Mesodermal cell (in vitro differentiated cells): ENCODE data around the gene MRM2.
A peak's percentile ranks its signal among the peaks of the same experiment; 100 is the strongest.

Experiments
- H3K27ac ChIP-seq: 2 replicates; pipeline ENCODE4 v1.7.0; 2013; ENCODE audit warnings: mild to moderate bottlenecking, low read depth, low read length, moderate library complexity; ENCODE audit not compliant: severe bottlenecking
- H3K36me3 ChIP-seq: 2 replicates; pipeline ENCODE4 v1.7.1; 2013; ENCODE audit warnings: mild to moderate bottlenecking, low read length, moderate library complexity; ENCODE audit not compliant: control insufficient read depth, insufficient read depth
- H3K4me1 ChIP-seq: one replicate; pipeline ENCODE4 v1.7.1; 2013; ENCODE audit warnings: mild to moderate bottlenecking, low read length; ENCODE audit not compliant: insufficient read depth, control insufficient read depth, poor library complexity, severe bottlenecking
- H3K4me3 ChIP-seq: 2 replicates; pipeline ENCODE4 v1.7.0; 2013; ENCODE audit warnings: low read length, control low read depth, mild to moderate bottlenecking; ENCODE audit not compliant: insufficient read depth, poor library complexity, severe bottlenecking; ENCODE audit errors: extremely low read depth
- H3K9me3 ChIP-seq: 2 replicates; pipeline ENCODE4 v1.7.1; 2013; ENCODE audit warnings: mild to moderate bottlenecking, low read length, moderate library complexity; ENCODE audit not compliant: control insufficient read depth
- WGBS, 2 experiments: methylation state at CpG; one replicate each; pipeline ENCODE4 v1.1.5; 2013; ENCODE audit warnings: missing lambda C conversion rate in 2 of 2; ENCODE audit not compliant: insufficient coverage in 2 of 2; 5-methylcytosine and 5-hydroxymethylcytosine counted together

MRM2 gene

GRCh38 chr7:2247141-2247995 lies 5.4 kb upstream of the MRM2 start:
- 86% methylated on average over 28 to 32 of the region's 36 CpGs for whole genome bisulfite sequencing, 2 experiments
- Histone ChIP-seq H3K9me3 (no peaks in the 10 kb centered on the region), H3K36me3 (peaks cover 12% of the 10 kb centered on the region), H3K27ac (no peak overlapping the region), H3K4me1 (peaks cover 20% of the 10 kb centered on the region), H3K4me3 (no peak overlapping the region)

- 87 to 93% methylated on average over 19 to 21 of the region's 22 CpGs for WGBS, 2 experiments
- H3K9me3 ChIP-seq: no peaks in the 10 kb centered on the region
- H3K4me1 ChIP-seq: peaks cover 20% of the 10 kb centered on the region
- no peak overlapping the region for H3K27ac ChIP-seq
- H3K4me3 ChIP-seq: no peak overlapping the region
- H3K36me3 ChIP-seq: peaks cover 7% of the 10 kb centered on the region
Observed at GRCh38 chr7:2245883-2246675, 4.1 kb upstream of the MRM2 start.

GRCh38 chr7:2244404-2244995 lies 2.5 kb upstream of the MRM2 start:
- Histone ChIP-seq H3K4me1 (peaks cover 21% of the 10 kb centered on the region), H3K36me3 (peaks cover 17% of the 10 kb centered on the region), H3K9me3 (no peaks in the 10 kb centered on the region), H3K27ac (no peak overlapping the region), H3K4me3 (no peak overlapping the region)
- 93 to 95% methylated on average over 20 to 22 of the region's 25 CpGs for WGBS, 2 experiments

GRCh38 chr7:2243458-2243857 lies 1.5 kb upstream of the MRM2 start:
- H3K27ac ChIP-seq: no peak overlapping the region
- peaks cover 26% of the 10 kb centered on the region for H3K36me3 ChIP-seq
- no peaks in the 10 kb centered on the region for H3K9me3 ChIP-seq
- H3K4me3 ChIP-seq: no peak overlapping the region
- H3K4me1 ChIP-seq: peaks cover 10% of the 10 kb centered on the region
- WGBS, 2 experiments: 90 to 98% methylated on average over 6 to 9 of the region's 12 CpGs

GRCh38 chr7:2242541-2243429 lies 780 bp upstream of the MRM2 start:
- Histone ChIP-seq H3K4me3 (peak overlapping the region; percentile 96), H3K36me3 (peaks cover 29% of the 10 kb centered on the region), H3K27ac (peak overlapping the region; percentile 49), H3K9me3 (no peaks in the 10 kb centered on the region), H3K4me1 (peaks cover 9% of the 10 kb centered on the region)
- WGBS, 2 experiments: 7 to 20% methylated on average over 15 to 18 of the region's 21 CpGs

- 94 to 100% methylated on average over 16 to 17 of the region's 17 CpGs for WGBS, 2 experiments
- peaks cover 19% of the 10 kb centered on the region for H3K4me1 ChIP-seq
- H3K4me3 ChIP-seq: no peak overlapping the region
- H3K9me3 ChIP-seq: no peaks in the 10 kb centered on the region
- H3K36me3 ChIP-seq: peaks cover 64% of the 10 kb centered on the region
- no peak overlapping the region for H3K27ac ChIP-seq
Observed at GRCh38 chr7:2239242-2239641, 2.8 kb downstream of the MRM2 start.

- Histone ChIP-seq H3K36me3 (peaks cover 69% of the 10 kb centered on the region), H3K27ac (no peak overlapping the region), H3K9me3 (no peaks in the 10 kb centered on the region), H3K4me1 (peaks cover 17% of the 10 kb centered on the region), H3K4me3 (no peak overlapping the region)
- WGBS, 2 experiments: 89 to 91% methylated on average over 10 to 11 of the region's 12 CpGs
Observed at GRCh38 chr7:2237109-2237602, 4.8 kb downstream of the MRM2 start.

GRCh38 chr7:2233926-2234325 lies 8.1 kb downstream of the MRM2 start:
- H3K9me3 ChIP-seq: no peaks in the 10 kb centered on the region
- WGBS, 2 experiments: 83% methylated on average over 1 of the region's 3 CpGs; no CpG with 5 or more reads in 1 of the 2 experiments
- H3K27ac ChIP-seq: no peak overlapping the region
- peaks cover 72% of the 10 kb centered on the region for H3K36me3 ChIP-seq
- H3K4me1 ChIP-seq: peaks cover 14% of the 10 kb centered on the region
- no peak overlapping the region for H3K4me3 ChIP-seq

GRCh38 chr7:2232766-2233520 lies 9.1 kb downstream of the MRM2 start, which contains the start of gene MAD1L1:
TSS of gene MAD1L1 (minus strand) at chr7:2232945. CDS start at chr7:2230133, 2,812 bp downstream.
- no peaks in the 10 kb centered on the region for H3K9me3 ChIP-seq
- WGBS, 2 experiments: 0 to 1% methylated on average over 62 to 63 of the region's 63 CpGs
- peaks cover 14% of the 10 kb centered on the region for H3K4me1 ChIP-seq
- peak within 1 kb of the TSS; percentile 73 for H3K27ac ChIP-seq
- peaks cover 73% of the 10 kb centered on the region for H3K36me3 ChIP-seq
- peak within 1 kb of the TSS; percentile 96 for H3K4me3 ChIP-seq
